OCI-LY3 (cell line): ENCODE data around the gene CDH23.

Experiments
- EZH2phosphoT487 ChIP-seq: fragments of 200-600 bp; shearing (Covaris generic); IDR thresholded peaks from 2 replicates; pipeline ENCODE4 v1.6.1; 2018; ENCODE audit warnings: antibody characterized with exemption, mixed run types, low read depth
- TF ChIP-seq, protein P1 (sequence below): fragments of 200-600, 300-600 bp; sonication (generic); IDR thresholded peaks from 2 replicates; pipeline ENCODE4 v1.5.1; 2014; ENCODE audit warnings: antibody characterized with exemption, low read length, low read depth

DNA sequence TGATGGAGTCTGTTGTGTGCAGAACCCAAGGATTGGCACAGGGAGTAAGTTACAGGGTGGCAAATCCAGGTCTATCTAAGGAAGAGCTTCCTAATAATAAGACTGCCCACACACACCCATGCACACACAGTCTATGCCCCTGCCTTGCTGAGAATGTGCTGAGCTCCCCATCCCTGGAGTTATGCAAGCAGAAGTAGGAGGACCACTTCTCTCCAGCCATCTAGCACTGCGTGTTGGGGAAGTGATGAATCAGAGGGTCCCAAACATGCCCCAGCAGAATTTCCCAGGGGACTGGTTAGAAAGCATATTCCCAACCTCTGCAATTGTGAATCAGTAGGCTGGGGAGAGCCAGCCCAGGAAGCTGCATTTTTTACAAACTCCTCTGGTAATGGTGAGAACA lies 117.2 kb downstream of the CDH23 start:
- TF ChIP-seq, protein P1, sequence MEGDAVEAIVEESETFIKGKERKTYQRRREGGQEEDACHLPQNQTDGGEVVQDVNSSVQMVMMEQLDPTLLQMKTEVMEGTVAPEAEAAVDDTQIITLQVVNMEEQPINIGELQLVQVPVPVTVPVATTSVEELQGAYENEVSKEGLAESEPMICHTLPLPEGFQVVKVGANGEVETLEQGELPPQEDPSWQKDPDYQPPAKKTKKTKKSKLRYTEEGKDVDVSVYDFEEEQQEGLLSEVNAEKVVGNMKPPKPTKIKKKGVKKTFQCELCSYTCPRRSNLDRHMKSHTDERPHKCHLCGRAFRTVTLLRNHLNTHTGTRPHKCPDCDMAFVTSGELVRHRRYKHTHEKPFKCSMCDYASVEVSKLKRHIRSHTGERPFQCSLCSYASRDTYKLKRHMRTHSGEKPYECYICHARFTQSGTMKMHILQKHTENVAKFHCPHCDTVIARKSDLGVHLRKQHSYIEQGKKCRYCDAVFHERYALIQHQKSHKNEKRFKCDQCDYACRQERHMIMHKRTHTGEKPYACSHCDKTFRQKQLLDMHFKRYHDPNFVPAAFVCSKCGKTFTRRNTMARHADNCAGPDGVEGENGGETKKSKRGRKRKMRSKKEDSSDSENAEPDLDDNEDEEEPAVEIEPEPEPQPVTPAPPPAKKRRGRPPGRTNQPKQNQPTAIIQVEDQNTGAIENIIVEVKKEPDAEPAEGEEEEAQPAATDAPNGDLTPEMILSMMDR, result no peak
- no peak for TF ChIP-seq EZH2phosphoT487
